Measurements from ENCODE around the gene S100P. TPM values are rescaled to one million over a fixed set of nuclear protein-coding genes. Genes with fewer than 3 reads are reported as not detected.

Gene S100P
- total and polyA plus RNA-seq, 2 of the 4 experiments (the other 2 are of a cell fraction) = not detected

- H4K5ac ChIP-seq (ENCODE audit: low read depth, low read length) = no peak overlapping the region
- H3K9me1 ChIP-seq (ENCODE audit: insufficient read depth, low read length) = peaks cover 6% of the 10 kb centered on the region; the same call in 1 of the 2 replicates
- no peak for TF ChIP-seq BHLHE40 (IDR thresholded peaks at IDR 0.05; ENCODE audit: low read depth, low read length)
- no peak for TF ChIP-seq MAFK (IDR thresholded peaks at IDR 0.05; ENCODE audit: low read depth, low read length)
- no peak for TF ChIP-seq MXI1 (IDR thresholded peaks at IDR 0.05; ENCODE audit: borderline replicate concordance, low read depth, low read length)
- TF ChIP-seq RAD21 (IDR thresholded peaks at IDR 0.05; ENCODE audit: low read length) = no peak
- TF ChIP-seq CEBPB (IDR thresholded peaks at IDR 0.05; ENCODE audit: low read depth, low read length) = no peak
- no peak for TF ChIP-seq CTCF (conservative IDR thresholded peaks at IDR 0.05; ENCODE audit: low read depth, low read length)
- TF ChIP-seq SMC3 (IDR thresholded peaks at IDR 0.05; ENCODE audit: low read depth, low read length) = no peak
- no peak for TF ChIP-seq MAZ (IDR thresholded peaks at IDR 0.05; ENCODE audit: borderline replicate concordance, low read depth, low read length)
- TF ChIP-seq POLR2A (IDR thresholded peaks at IDR 0.05; ENCODE audit: low read depth, low read length) = no peak
- TF ChIP-seq RCOR1 (IDR thresholded peaks at IDR 0.05; ENCODE audit: insufficient replicate concordance, low read length) = no peak
- no peak overlapping the region for H3K9ac ChIP-seq (ENCODE audit: low read depth, low read length)
- H3K79me1 ChIP-seq (ENCODE audit: low read depth in 1 of 2, low read length in 2 of 2) = peaks cover 0 to 18% of the 10 kb centered on the region in 2 experiments; a peak in 2 of 4 replicates
- H4K8ac ChIP-seq (ENCODE audit: low read depth in 2 of 2, low read length in 2 of 2) = no peak overlapping the region
- 93% methylated on average over 8 of the region's 16 CpGs; no CpG with 5 or more reads in 1 of the 2 experiments for WGBS, 2 experiments (ENCODE audit: extremely low coverage in 2 of 2, insufficient read length in 1 of 2)
- no peak overlapping the region for H3K23ac ChIP-seq (ENCODE audit: low read depth, low read length)
- H3K4me1 ChIP-seq (ENCODE audit: control insufficient read depth, insufficient read depth, low read length) = peaks cover 25% of the 10 kb centered on the region
- ATAC-seq (ENCODE audit: low read depth) (no peak), DNase-seq (no peak)
- H3K27me3 ChIP-seq (ENCODE audit: control insufficient read depth, insufficient read depth, low read length) = no peaks in the 10 kb centered on the region
- no peak overlapping the region for H3K56ac ChIP-seq (ENCODE audit: extremely low read depth, insufficient read depth, low read length)
- no peak overlapping the region for H3K4me2 ChIP-seq (ENCODE audit: low read depth, low read length)
- no peak overlapping the region for H2AK9ac ChIP-seq (replicated peaks; ENCODE audit: low read depth, low read length, poor library complexity)
- H2BK15ac ChIP-seq (ENCODE audit: low read depth, low read length) = no peak overlapping the region
- no peak overlapping the region for H3K4ac ChIP-seq (ENCODE audit: low read depth, low read length)
- no peak overlapping the region for H3K4me3 ChIP-seq (ENCODE audit: insufficient read depth, low read depth, low read length)
- H2AK5ac ChIP-seq (ENCODE audit: low read depth, low read length) = no peak overlapping the region
- no peaks in the 10 kb centered on the region for H3K36me3 ChIP-seq (ENCODE audit: control insufficient read depth, insufficient read depth, low read length)
- no peak overlapping the region for H2AFZ ChIP-seq (replicated peaks; ENCODE audit: low read length, poor library complexity)
- no peak overlapping the region for H3K27ac ChIP-seq (ENCODE audit: insufficient read depth, low read length)
- no peak overlapping the region for H4K91ac ChIP-seq (ENCODE audit: insufficient read depth, low read depth, low read length)
- no peak overlapping the region for H2BK120ac ChIP-seq (ENCODE audit: low read depth, low read length)
- dilution Hi-C loops (cut with HindIII; ENCODE audit: low sequenced_read_pairs, unreplicated experiment) = no loop called here
- ChIA-PET POLR2A (ENCODE audit: unreplicated experiment) (no interaction called here), CTCF (interaction anchor here (1.1 kb wide), 1 partner anchor 13 kb away, joined by 3 read pairs; no protein-coding TSS in a partner anchor)
- H2BK5ac ChIP-seq (ENCODE audit: low read depth, low read length, poor library complexity, severe bottlenecking) = no peak overlapping the region
- in situ Hi-C loops (cut with MboI; ENCODE audit: low sequenced_read_pairs) = no loop called here
- no TSS peak for BruUV-seq (replicated peaks)
- intact Hi-C loops (cut with micrococcal nuclease) = no loop called here
- no peak overlapping the region for H3K18ac ChIP-seq (ENCODE audit: low read depth, low read length)
- no peaks in the 10 kb centered on the region for H3K9me3 ChIP-seq (ENCODE audit: control insufficient read depth, insufficient read depth, low read length)
- no peak overlapping the region for H3K14ac ChIP-seq (replicated peaks; ENCODE audit: low read depth, low read length)
- no peaks in the 10 kb centered on the region; the same call in 1 of the 2 replicates for H4K20me1 ChIP-seq (ENCODE audit: insufficient read depth, low read length)
- H2BK20ac ChIP-seq (ENCODE audit: low read depth, low read length) = no peak overlapping the region
Observed at GRCh38 chr4:6694177-6694901, 661 bp downstream of the S100P start.
